GM18511 (cell line): Measurements from ENCODE around the gene HYCC2.
"Not testable (repeated sequence)": the region's sequence is repeated elsewhere in the genome, so short reads cannot be mapped to it uniquely, and the experiment has no call there.

Source experiments
- ATAC-seq: cut with Tn5 transposase; IDR thresholded peaks from one replicate; pipeline ENCODE4 v1.9.1; 2021; ENCODE audit warnings: mild to moderate bottlenecking, moderate library complexity; ENCODE audit not compliant: unreplicated experiment

HYCC2 gene

DNA sequence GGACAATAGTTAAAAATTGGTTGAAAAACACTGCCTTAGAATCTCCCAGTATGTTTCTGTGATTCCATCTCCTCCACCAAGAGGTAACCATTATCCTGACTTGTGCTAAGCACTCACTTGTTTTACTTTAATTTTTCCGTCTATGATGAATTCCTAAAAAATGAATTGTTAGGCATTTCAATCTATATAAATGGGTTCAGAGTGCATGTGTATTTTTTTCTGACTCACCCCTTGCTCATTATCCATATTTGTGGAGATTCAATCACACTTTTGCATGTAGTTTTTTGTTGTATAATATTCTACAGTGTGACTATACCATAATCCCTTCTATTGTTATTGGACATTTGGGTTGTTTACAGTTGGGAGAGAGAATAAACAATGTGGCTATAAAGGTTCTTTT lies 1.6 kb upstream of the HYCC2 start:
- ATAC-seq = no peak

- no peak for ATAC-seq
Measured at GRCh38 chr2:201072201-201072530, 695 bp upstream of the HYCC2 start.

GRCh38 chr2:201070948-201071478 lies 458 bp downstream of the HYCC2 start:
- peak; percentile 30 for ATAC-seq

DNA sequence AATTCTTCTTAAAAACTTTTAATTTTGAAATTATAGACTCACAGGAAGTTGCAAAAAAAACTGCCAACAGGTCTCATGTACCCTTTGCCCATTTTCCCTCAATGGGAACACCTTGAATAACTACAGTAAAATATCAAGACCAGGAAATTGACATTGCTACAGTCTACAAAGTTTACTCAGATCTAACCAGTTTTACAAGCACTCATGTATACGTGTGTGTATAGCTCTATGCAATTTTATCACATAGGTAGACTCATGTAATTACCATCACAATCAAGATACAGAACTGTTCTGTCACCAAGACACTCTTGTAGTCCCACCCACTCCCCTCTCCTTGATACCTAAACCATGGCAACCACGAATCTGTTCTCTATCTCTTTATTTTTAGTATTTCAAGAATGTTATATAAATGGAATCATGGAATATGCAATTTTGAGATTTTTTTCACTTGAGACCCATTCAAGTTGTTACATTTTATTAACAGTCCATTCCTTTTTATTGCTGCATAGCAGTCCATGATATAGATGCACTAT lies 6.6 kb downstream of the HYCC2 start:
- ATAC-seq = no peak

DNA sequence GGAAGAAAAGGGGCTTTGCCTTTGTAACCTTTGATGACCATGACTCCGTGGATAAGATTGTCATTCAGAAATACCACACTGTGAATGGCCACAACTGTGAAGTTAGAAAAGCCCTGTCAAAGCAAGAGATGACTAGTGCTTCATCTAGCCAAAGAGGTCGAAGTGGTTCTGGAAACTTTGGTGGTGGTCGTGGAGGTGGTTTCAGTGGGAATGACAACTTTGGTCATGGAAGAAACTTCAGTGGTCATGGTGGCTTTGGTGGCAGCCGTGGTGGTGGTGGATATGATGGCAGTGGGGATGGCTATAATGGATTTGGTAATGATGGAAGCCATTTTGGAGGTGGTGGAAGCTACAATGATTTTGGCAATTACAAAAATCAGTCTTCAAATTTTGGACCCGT lies 8.0 kb downstream of the HYCC2 start:
- ATAC-seq = not testable (repeated sequence)

DNA sequence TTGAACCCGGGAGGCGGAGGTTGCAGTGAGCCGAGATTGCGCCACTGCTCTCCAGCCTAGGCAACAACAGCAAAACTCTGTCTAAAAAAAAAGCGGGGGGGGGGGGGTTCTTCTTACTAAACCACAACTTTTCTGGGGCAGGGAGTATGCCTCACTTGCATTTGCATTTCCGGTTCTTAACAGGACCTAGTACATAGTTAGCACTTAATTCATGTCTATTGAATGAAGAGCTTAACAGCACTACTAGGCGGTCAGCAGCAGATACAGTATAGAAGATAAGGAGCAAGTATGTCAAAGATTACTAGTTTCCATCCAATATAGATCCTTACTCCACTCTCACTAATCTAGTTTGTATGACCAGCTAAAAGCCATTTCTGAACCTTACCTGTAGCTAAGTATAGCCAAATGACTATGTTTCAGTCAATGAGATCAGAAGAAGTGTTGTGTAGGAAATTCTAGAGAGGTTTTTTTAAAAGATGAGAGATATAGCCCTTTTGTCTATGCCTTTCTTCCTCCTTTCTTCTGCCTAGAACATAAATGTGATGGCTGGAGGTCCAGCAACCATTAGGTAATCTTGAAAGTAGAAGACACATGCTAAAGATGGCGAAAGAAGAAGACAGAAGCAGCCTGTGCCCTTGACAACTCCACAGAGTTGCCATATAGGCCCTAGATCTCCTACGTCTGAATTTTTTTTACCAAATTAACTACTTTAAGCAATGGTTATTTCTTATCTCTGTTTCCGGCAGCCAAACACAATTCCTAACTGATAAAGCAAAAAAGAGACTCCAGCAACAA lies 11.3 kb downstream of the HYCC2 start:
- no peak for ATAC-seq

- no peak for ATAC-seq
Measured at GRCh38 chr2:201058914-201059313, 12.6 kb downstream of the HYCC2 start.

DNA sequence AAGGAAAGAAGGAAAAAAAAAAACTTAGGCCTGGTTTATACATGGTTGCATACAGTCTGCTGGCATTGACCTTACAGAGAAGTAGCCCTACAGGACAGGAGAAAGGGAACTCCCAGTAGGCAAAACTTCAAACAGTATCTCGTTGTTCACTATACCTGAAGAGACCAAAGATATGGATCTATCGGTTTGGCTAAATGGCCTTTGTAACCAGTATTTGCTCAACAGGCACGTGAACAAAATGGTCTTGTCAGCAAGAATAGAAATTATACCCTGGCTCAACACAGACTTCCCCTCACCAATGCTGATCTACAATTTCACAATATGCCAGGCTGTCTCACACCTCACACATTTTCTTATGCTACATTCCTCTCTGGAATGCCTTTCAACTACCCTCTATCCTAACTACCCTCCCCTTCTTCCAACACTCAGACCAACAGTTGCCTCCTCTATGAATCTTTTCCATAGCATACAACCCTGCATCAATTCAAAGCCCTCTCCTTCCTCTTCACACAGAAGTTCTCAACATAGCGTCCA lies 13.7 kb downstream of the HYCC2 start:
- ATAC-seq = no peak

- no peak for ATAC-seq
Measured at GRCh38 chr2:201057087-201057521, 14.4 kb downstream of the HYCC2 start.

- no peak for ATAC-seq
Measured at GRCh38 chr2:201049455-201049854, 22.0 kb downstream of the HYCC2 start.

- no peak for ATAC-seq
Measured at GRCh38 chr2:201046881-201047280, 24.6 kb downstream of the HYCC2 start.

- not testable (repeated sequence) for ATAC-seq
Measured at GRCh38 chr2:201043050-201043449, 28.4 kb downstream of the HYCC2 start.

GRCh38 chr2:201042451-201042850 lies 29.0 kb downstream of the HYCC2 start:
- ATAC-seq = not testable (repeated sequence)

DNA sequence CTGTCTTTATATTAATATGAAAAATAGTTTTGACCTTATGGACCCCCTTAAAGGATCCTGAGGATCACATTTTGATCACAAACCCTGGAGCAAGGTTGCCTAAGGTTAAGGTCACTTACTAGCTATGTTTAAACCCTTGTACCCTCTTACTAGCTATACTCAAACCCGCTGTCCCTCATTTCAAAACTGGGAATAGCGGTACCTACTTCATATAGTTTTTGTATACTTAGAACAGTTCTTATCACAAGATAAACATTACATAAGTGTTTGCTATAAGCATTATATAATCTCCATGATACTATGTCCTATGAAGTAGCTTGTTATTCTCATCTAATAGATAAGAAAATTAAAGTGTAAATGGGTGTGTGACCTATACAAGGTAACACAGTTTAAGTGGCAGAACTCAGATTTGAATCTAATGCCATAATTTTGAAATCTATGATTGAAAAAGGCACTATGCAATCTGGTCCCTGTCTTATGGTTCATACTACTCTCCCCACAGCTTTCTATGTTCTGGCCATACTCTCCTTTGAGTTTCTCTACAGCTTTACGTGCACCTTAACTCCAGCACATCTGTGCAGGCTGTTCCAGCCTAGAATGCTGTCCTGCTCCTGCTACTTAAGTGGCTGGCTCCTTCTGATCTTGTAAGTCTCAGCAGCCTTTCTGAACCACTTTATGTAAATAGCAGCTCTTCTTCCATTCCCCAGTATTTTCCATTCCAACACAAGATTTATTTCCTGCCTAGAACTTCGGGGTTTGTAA lies 30.4 kb downstream of the HYCC2 start:
- no peak for ATAC-seq

DNA sequence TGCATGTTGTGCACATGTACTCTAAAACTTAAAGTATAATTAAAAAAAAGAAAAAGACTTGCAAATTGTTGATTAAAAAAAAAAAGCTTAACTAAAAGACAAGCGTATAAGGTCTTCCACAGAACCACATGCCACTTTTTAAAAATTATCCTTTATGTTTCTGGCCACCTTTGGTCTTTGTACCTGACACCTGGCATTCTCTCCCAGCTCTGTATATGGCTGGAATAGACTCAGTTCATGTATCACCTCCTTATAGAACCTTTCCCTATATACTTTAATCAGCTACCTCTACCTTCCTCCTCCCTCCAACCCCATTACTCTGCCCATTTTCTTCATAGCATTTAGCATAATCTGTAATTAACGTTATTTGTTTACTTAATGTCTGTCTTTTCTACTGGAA lies 32.6 kb downstream of the HYCC2 start:
- ATAC-seq = no peak

DNA sequence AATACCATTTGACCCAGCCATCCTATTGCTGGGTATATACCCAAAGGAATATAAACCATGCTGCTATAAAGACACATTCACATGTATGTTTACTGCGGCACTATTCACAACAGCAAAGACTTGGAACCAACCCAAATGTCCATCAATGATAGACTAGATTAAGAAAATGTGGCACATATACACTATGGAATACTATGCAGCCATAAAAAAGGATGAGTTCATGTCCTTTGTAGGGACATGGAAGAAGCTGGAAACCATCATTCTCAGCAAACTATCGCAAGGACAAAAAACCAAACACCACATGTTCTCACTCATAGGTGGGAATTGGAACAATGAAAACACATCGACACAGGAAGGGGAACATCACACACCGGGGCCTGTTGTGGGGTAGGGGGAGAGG lies 33.1 kb downstream of the HYCC2 start:
- not testable (repeated sequence) for ATAC-seq

DNA sequence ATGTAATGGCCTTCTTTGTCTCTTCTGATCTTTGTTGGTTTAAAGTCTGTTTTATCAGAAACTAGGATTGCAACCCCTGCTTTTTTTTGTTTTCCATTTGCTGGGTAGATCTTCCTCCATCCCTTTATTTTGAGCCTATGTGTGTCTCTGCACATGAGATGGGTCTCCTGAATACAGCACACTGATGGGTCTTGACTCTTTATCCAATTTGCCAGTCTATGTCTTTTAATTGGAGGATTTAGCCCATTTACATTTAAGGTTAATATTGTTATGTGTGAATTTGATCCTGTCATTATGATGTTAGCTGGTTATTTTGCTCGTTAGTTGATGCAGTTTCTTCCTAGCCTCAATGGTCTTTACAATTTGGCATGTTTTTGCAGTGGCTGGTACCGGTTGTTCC lies 37.1 kb downstream of the HYCC2 start:
- ATAC-seq = not testable (repeated sequence)

DNA sequence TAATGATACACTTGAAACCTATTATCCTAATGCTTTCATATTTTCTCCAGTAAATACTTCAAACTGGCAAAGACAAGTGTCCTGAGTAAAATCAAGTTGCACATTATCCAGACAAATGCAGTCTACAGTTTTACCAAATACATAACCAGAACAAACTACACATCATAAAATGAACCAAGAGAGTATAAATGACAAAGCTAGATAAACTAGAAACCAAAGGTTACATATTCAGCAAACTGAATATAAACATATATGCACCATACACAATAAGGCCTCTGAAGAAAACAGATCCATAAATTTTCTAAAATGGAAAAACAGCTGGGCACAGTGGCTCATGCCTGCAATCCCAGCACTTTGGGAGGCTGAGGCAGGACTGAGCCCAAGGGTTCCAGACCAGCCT lies 47.0 kb downstream of the HYCC2 start:
- ATAC-seq = no peak

GRCh38 chr2:201021914-201022313 lies 49.6 kb downstream of the HYCC2 start:
- ATAC-seq = no peak
